ENCODE measurements around the gene TSGA10.
A peak's percentile ranks its signal among the peaks of the same experiment; 100 is the strongest.
"Not testable (repeated sequence)": the region's sequence is repeated elsewhere in the genome, so short reads cannot be mapped to it uniquely, and the experiment has no call there.

The TSGA10 gene

GRCh38 chr2:99152199-99152895 is 2.4 kb downstream of the TSGA10 start:
- no peak for DNase-seq (ENCODE audit: low read depth)

DNA sequence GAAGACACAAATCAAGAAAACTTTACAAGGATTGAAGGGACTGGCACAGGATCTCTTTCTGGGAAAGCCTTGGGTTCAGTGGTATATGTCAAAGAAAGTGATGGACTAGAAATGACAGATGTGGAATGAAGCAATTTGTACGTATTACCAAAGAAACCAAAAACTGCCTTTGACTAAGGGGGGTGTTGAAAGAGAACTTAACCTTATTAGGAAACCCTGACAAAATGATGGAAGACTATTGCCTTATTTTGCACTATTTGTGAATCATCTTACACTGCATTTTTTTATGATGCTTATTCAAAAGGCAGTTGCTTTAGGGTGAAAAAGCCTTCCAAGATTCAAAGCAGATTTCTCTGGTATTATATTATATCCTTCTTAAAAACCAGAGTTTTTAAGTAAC is 4.0 kb downstream of the TSGA10 start:
- no peak for DNase-seq (ENCODE audit: low read depth)

DNA sequence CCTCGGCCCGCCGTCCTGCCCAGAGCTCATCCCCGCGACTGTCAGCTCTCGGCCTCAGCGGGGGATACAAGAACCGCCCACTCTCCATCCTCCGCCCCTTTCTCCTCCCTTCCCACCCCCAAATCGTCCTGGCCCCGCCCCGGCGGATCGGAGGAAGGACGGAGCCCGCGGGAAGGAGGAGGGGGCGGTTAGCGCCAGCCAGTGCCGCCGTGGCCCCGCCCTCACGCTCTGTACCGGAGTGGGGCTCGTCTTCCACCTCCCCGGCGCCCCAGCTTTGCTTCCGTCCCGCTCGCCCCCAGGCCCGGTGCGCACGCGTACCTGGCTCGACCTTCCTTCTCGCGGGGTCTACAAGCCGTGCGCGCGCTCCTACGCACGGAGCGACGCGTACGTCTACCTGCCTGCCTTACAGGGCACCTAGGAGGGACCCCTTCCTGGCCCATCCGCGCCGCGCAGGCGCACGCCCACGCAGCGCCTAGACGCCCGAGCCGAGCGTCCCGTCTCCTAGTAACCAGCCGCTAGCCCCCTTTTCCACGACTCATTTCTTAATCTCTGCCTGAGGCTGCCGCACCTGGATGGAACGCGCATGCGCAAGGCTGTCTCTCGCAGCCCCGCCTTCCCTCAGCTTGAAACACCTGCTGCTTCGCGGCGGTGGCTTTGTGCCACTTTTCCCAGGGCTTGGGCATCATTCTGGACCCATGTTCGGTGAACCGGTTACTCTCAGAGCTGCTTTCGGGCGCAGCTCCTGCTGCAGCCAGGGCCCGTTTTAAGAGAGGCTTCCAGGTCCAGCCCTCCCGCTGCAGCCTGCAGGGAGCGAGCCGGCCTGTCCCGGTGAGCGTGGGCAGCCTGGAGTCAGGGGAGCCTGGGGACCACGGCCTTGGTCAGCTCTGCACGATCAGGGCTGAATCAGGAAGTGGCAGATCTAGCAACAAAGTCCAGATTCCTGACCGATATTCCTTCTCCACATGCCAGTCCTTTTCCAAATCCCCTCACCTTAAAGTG is 13.3 kb downstream of the TSGA10 start, which contains the start of gene C2orf15:
Gene C2orf15, plus strand, starts transcription at position 598 of the 999 bp plus-strand sequence. CDS start 8,852 bp downstream, outside the sequence.
- DNase-seq (ENCODE audit: low read depth) = peak; percentile 71

DNA sequence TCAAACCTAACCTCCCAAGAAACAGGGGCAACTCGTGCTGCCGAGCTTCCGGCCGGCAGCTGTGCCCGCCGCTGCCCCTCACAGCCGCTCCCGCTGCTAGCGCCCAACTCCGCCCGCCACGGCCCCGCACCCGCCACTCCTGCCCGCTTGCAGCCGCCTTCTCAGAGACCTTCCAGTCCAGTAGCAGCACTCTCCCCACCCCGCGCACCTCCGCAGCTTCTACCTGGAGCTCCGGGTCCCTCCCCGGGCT is 14.0 kb downstream of the TSGA10 start:
- DNase-seq (ENCODE audit: low read depth) = no peak

DNA sequence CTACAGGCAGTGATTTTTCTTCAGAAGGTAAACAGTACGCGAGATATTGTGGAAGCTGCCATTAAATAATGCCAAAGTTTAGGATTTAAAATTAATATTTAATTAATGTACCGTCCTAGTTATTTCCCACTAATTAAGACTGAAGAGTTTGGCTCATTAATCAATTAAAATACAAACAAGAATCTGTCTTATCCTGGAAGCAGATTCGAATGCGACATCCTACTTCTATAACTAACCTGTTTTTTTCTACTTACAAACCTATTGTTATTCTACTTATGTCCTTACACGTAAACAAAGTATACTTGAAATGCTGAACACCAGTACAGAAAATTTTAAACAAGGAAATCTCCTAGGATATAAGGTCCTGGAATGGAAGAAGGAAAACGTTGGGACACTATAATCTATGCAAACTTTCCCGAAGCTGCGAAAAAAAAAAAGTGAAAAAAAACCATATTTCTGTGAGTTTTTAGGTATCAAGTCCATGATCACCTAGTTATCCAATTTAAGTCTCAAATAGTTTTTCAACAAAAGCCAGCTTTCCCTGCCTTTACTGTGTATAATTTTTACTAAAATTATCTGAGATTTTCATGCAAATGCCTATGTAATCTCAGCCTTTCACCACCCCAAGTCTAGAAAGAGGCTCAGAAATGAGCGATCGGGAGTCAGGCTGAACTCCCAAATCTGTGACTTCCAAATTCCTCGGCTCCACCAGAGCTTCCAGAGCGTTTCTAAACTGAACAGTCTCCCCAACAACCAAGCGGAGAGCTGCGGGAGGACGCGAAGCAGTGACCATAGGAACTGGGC is 14.5 kb downstream of the TSGA10 start:
- DNase-seq (ENCODE audit: low read depth) = no peak

GRCh38 chr2:99139003-99139402 is 15.7 kb downstream of the TSGA10 start:
- no peak for DNase-seq (ENCODE audit: low read depth)

DNA sequence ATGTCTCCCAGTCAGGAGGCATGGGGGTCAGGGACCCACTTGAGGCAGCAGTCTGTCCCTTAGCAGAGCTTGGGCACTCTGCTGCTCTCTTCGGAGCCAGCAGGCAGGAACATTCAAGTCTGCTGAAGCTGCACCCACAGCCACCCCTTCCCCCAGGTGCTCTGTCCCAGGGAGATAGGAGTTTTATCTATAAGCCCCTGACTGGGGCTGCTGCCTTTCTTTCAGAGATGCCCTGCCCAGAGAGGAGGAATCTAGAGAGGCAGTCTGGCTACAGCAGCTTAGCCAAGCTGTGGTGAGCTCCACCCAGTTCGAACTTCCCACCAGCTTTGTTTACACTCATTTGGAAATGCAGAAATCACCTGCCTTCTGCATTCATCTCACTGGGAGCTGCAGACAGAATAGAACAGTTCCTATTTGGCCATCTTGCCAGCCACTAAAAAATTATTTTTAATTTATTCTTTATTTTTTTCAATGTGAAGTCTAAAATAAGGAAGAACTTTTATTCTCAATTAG is 19.6 kb downstream of the TSGA10 start:
- DNase-seq (ENCODE audit: low read depth) = not testable (repeated sequence)

GRCh38 chr2:99127981-99128380 is 26.8 kb downstream of the TSGA10 start:
- no peak for DNase-seq (ENCODE audit: low read depth)

- no peak for DNase-seq (ENCODE audit: low read depth)
Observed at GRCh38 chr2:99112617-99113016, 42.1 kb downstream of the TSGA10 start.

DNA sequence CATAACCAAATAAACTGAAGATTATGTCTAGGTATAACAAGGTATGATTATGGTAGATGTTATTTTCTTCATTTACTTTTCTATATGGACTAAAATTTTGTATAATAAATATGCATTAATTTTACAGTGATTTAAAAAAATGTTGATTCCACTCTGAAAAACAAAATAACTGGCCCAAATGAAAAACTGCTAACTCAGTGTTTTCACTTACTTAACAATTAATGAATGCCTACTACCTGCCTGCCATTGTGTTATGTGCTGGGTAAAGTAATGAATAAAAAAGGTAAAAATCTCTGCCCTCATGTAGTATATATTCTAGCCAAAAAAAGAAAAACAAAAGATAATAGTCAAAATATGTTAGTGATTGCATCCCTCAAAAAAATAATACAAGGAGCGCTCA is 42.8 kb downstream of the TSGA10 start:
- DNase-seq (ENCODE audit: low read depth) = no peak

- DNase-seq (ENCODE audit: low read depth) = no peak
Observed at GRCh38 chr2:99111236-99111635, 43.5 kb downstream of the TSGA10 start.

DNA sequence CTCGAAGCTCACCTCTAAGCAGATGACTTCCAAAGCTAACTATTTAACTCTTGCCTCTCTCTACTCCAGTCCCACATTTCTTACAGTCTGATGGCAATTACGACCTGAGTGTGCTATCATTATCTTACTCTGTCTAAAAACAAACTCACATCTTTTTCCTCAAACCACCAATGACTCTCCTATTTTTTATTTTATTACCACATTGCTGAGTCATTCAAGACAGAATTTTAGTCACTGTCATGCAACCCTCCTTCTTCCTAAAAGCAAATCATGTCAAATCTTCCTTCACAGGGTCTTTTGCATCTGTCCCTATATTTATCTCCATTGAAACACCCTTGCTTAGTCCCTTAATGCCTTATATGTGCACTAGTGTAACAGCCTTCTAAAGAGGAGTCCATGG is 47.8 kb downstream of the TSGA10 start:
- no peak for DNase-seq (ENCODE audit: low read depth)

DNA sequence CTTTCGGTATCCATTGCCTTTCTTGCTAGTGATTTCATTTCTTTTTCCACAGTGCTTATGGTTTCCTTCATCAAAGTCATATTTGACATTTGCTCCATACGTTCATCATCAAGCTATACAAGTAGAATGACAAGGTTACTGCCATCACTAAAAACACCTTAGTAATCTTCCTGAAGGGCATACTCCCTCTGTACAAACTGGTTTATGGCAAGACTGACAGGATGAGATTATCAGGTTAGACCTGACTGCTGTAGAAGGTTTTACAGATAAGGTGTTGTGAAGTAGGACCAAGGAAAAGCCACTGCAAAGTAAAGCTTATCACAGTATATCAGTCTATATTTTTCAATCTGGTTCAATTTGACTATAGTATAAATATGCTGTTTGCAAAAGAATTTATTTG is 50.7 kb downstream of the TSGA10 start:
- DNase-seq (ENCODE audit: low read depth) = no peak

DNA sequence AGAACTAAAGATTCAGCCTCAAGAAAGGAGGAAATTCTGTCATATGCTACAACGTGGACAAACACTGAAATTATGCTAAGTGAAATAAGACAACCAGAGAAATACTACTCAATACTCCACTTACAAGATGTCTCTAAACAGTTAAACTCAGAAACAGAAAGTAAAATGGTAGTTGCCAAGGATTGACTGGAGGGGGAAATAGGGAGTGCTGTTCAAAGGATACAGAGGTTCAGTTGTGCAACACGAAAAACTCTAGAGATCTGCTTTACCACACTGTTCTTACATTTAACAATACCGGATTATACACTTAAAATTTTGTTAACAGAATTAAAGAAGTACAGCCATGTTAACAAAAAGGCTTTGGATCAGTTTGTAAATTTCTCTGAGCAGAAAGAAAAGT is 53.0 kb downstream of the TSGA10 start:
- peak; percentile 32 for DNase-seq (ENCODE audit: low read depth)

GRCh38 chr2:99096728-99097127 is 58.0 kb downstream of the TSGA10 start:
- no peak for DNase-seq (ENCODE audit: low read depth)

- no peak for DNase-seq (ENCODE audit: low read depth)
Observed at GRCh38 chr2:99088017-99088416, 66.7 kb downstream of the TSGA10 start.

- DNase-seq (ENCODE audit: low read depth) = no peak
Observed at GRCh38 chr2:99086385-99086784, 68.4 kb downstream of the TSGA10 start.

GRCh38 chr2:99085421-99085820 is 69.3 kb downstream of the TSGA10 start:
- no peak for DNase-seq (ENCODE audit: low read depth)

- no peak for DNase-seq (ENCODE audit: low read depth)
Observed at GRCh38 chr2:99084256-99084655, 70.5 kb downstream of the TSGA10 start.

- no peak for DNase-seq (ENCODE audit: low read depth)
Observed at GRCh38 chr2:99081891-99082290, 72.9 kb downstream of the TSGA10 start.

- DNase-seq (ENCODE audit: low read depth) = no peak
Observed at GRCh38 chr2:99079226-99079625, 75.5 kb downstream of the TSGA10 start.

- no peak for DNase-seq (ENCODE audit: low read depth)
Observed at GRCh38 chr2:99072551-99072950, 82.2 kb downstream of the TSGA10 start.

All from stromal cell of bone marrow (primary cell).